ENCODE measurements around the gene DPYSL5. TPM values are rescaled to one million over a fixed set of nuclear protein-coding genes. Genes with fewer than 3 reads are reported as not detected.

DPYSL5 gene
- polyA plus RNA-seq, 1 donor from 2014 or later = 111 TPM

DNA sequence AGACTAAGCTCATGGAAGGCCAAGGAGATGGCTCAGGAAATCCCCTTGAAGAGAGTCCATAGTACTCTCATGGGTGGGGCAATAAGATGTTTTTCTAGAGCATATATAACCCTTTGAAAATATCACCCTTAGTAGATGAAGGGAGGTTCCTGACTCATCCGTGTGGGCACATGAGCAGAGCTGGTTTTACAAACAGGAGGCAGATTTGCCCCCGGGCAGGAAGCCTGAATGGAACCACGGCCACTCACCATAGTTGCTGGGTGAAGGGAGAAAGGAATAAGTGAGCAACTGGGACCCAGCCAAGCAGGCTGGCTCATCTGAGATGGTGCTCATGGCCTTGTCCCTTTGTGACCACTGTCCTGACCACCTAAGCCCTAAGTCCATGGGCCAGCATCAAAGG is 93.6 kb downstream of the DPYSL5 start:
- Histone ChIP-seq H3K4me2 (ENCODE audit: low read length) (no peak overlapping the region), H3K9me2 (ENCODE audit: insufficient read depth, low read length) (no peaks in the 10 kb centered on the region), H3K27ac (ENCODE audit: low read length) (no peak overlapping the region), H3K9ac (ENCODE audit: low read length) (no peak overlapping the region), H3K36me3 (ENCODE audit: insufficient read depth, low read length) (no peaks in the 10 kb centered on the region), H3K4me3 (ENCODE audit: low read length) (no peak overlapping the region), H3F3A (ENCODE audit: insufficient read depth, low read length, poor library complexity, severe bottlenecking) (no peaks in the 10 kb centered on the region), H3K27me3 (ENCODE audit: insufficient read depth, low read depth, low read length) (no peaks in the 10 kb centered on the region), H3K79me2 (replicated peaks; ENCODE audit: insufficient read depth, low read length) (no peaks in the 10 kb centered on the region), H2AFZ (ENCODE audit: low read depth, low read length) (no peak overlapping the region), H4K20me1 (ENCODE audit: insufficient read depth) (peaks cover 5% of the 10 kb centered on the region), H3K9me3 (ENCODE audit: low read length) (no peaks in the 10 kb centered on the region)
- no peak for TF ChIP-seq SMC3 (conservative IDR thresholded peaks at IDR 0.05; ENCODE audit: poor library complexity)
- no peak for TF ChIP-seq EZH2 (IDR thresholded peaks at IDR 0.05; ENCODE audit: borderline replicate concordance, insufficient read depth, low read length, poor library complexity, severe bottlenecking)
- TF ChIP-seq EP300 (conservative IDR thresholded peaks at IDR 0.05; ENCODE audit: poor library complexity, severe bottlenecking) = no peak
- TF ChIP-seq, protein P1, sequence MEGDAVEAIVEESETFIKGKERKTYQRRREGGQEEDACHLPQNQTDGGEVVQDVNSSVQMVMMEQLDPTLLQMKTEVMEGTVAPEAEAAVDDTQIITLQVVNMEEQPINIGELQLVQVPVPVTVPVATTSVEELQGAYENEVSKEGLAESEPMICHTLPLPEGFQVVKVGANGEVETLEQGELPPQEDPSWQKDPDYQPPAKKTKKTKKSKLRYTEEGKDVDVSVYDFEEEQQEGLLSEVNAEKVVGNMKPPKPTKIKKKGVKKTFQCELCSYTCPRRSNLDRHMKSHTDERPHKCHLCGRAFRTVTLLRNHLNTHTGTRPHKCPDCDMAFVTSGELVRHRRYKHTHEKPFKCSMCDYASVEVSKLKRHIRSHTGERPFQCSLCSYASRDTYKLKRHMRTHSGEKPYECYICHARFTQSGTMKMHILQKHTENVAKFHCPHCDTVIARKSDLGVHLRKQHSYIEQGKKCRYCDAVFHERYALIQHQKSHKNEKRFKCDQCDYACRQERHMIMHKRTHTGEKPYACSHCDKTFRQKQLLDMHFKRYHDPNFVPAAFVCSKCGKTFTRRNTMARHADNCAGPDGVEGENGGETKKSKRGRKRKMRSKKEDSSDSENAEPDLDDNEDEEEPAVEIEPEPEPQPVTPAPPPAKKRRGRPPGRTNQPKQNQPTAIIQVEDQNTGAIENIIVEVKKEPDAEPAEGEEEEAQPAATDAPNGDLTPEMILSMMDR (IDR thresholded peaks at IDR 0.05; ENCODE audit: poor library complexity, severe bottlenecking) = no peak
- TF ChIP-seq, protein P2, sequence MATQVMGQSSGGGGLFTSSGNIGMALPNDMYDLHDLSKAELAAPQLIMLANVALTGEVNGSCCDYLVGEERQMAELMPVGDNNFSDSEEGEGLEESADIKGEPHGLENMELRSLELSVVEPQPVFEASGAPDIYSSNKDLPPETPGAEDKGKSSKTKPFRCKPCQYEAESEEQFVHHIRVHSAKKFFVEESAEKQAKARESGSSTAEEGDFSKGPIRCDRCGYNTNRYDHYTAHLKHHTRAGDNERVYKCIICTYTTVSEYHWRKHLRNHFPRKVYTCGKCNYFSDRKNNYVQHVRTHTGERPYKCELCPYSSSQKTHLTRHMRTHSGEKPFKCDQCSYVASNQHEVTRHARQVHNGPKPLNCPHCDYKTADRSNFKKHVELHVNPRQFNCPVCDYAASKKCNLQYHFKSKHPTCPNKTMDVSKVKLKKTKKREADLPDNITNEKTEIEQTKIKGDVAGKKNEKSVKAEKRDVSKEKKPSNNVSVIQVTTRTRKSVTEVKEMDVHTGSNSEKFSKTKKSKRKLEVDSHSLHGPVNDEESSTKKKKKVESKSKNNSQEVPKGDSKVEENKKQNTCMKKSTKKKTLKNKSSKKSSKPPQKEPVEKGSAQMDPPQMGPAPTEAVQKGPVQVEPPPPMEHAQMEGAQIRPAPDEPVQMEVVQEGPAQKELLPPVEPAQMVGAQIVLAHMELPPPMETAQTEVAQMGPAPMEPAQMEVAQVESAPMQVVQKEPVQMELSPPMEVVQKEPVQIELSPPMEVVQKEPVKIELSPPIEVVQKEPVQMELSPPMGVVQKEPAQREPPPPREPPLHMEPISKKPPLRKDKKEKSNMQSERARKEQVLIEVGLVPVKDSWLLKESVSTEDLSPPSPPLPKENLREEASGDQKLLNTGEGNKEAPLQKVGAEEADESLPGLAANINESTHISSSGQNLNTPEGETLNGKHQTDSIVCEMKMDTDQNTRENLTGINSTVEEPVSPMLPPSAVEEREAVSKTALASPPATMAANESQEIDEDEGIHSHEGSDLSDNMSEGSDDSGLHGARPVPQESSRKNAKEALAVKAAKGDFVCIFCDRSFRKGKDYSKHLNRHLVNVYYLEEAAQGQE (IDR thresholded peaks at IDR 0.05; ENCODE audit: borderline replicate concordance) = no peak
- no peak for TF ChIP-seq RAD21 (conservative IDR thresholded peaks at IDR 0.05)
- TF ChIP-seq POLR2AphosphoS5 (IDR thresholded peaks at IDR 0.05) = no peak
- TF ChIP-seq TAF1 (IDR thresholded peaks at IDR 0.05; ENCODE audit: low read depth) = no peak
- TF ChIP-seq MXI1 (conservative IDR thresholded peaks at IDR 0.05; ENCODE audit: poor library complexity, severe bottlenecking) = no peak

DNA sequence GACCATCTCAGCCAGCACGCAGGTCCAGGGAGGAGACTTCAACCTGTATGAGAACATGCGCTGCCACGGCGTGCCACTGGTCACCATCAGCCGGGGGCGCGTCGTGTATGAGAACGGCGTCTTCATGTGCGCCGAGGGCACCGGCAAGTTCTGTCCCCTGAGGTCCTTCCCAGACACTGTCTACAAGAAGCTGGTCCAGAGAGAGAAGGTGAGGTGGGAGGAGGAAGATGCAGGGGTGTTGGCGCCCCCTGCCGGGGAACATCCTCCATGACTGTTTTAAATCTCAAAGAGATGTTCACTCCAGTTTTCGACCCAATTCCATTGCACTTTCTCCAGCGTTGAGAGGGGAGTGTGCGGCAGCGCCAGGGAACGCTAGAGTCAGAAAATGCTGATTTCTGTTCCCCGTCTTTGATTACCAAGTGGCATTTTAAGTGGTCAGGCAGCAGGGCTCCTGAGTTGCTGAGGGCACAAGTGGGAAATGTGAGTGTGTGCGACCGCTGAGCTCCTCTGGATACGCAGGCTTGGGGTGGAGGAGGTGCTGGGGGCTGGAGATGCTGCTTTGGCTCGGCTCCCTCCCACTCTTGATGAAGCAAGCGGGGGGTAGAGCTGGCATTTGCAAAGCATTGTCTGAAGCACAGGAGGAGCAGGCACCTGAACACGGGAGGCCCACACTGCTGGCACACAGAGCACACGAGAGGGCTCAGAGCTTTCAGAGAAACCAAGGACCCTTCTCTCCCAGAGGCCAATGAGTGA is 94.8 kb downstream of the DPYSL5 start:
- no peak overlapping the region for H3K4me2 ChIP-seq (ENCODE audit: low read length)
- no peaks in the 10 kb centered on the region for H3K9me2 ChIP-seq (ENCODE audit: insufficient read depth, low read length)
- no peak overlapping the region for H2AFZ ChIP-seq (ENCODE audit: low read depth, low read length)
- no peaks in the 10 kb centered on the region for H3K36me3 ChIP-seq (ENCODE audit: insufficient read depth, low read length)
- no peaks in the 10 kb centered on the region for H3K27me3 ChIP-seq (ENCODE audit: insufficient read depth, low read depth, low read length)
- H4K20me1 ChIP-seq (ENCODE audit: insufficient read depth) = peaks cover 5% of the 10 kb centered on the region
- H3K79me2 ChIP-seq (replicated peaks; ENCODE audit: insufficient read depth, low read length) = no peaks in the 10 kb centered on the region
- no peaks in the 10 kb centered on the region for H3K9me3 ChIP-seq (ENCODE audit: low read length)
- peak; percentile 83 for TF ChIP-seq RAD21 (conservative IDR thresholded peaks at IDR 0.05)
- TF ChIP-seq, protein P2 (IDR thresholded peaks at IDR 0.05; ENCODE audit: borderline replicate concordance) = no peak
- TF ChIP-seq SMC3 (conservative IDR thresholded peaks at IDR 0.05; ENCODE audit: poor library complexity) = peak; percentile 90
- no peak for TF ChIP-seq EZH2 (IDR thresholded peaks at IDR 0.05; ENCODE audit: borderline replicate concordance, insufficient read depth, low read length, poor library complexity, severe bottlenecking)
- TF ChIP-seq, protein P1 (IDR thresholded peaks at IDR 0.05; ENCODE audit: poor library complexity, severe bottlenecking) = peak; percentile 86
- H3K9ac ChIP-seq (ENCODE audit: low read length) = no peak overlapping the region
- H3K27ac ChIP-seq (ENCODE audit: low read length) = no peak overlapping the region
- no peaks in the 10 kb centered on the region for H3F3A ChIP-seq (ENCODE audit: insufficient read depth, low read length, poor library complexity, severe bottlenecking)
- no peak overlapping the region for H3K4me3 ChIP-seq (ENCODE audit: low read length)

Measured in neural cell (in vitro differentiated cells).